ENCODE results near the gene KCNQ1OT1. TPM values are rescaled to one million over a fixed set of nuclear protein-coding genes. Genes with fewer than 3 reads are reported as not detected.
A peak's percentile ranks its signal among the peaks of the same experiment; 100 is the strongest.

Gene KCNQ1OT1
- total and polyA plus RNA-seq, 7 donors = 0.01 to 0.56 (median 0.30) TPM

- Histone ChIP-seq H3K27ac (no peak overlapping the region), H3K4me3 (no peak overlapping the region), H3K36me3 (ENCODE audit: insufficient read depth in 1 of 2, low read depth in 1 of 2) (no peaks in the 10 kb centered on the region), H3K9me3 (peaks cover 14% of the 10 kb centered on the region), H3K4me1 (peaks cover 3% of the 10 kb centered on the region), H3K27me3 (ENCODE audit: insufficient read depth in 3 of 3, low read length in 2 of 3) (no peaks in the 10 kb centered on the region)
- intact Hi-C loops (cut with DNase I) = no loop called here
- ATAC-seq (no peak), DNase-seq (no peak)
- TF ChIP-seq, protein P1, sequence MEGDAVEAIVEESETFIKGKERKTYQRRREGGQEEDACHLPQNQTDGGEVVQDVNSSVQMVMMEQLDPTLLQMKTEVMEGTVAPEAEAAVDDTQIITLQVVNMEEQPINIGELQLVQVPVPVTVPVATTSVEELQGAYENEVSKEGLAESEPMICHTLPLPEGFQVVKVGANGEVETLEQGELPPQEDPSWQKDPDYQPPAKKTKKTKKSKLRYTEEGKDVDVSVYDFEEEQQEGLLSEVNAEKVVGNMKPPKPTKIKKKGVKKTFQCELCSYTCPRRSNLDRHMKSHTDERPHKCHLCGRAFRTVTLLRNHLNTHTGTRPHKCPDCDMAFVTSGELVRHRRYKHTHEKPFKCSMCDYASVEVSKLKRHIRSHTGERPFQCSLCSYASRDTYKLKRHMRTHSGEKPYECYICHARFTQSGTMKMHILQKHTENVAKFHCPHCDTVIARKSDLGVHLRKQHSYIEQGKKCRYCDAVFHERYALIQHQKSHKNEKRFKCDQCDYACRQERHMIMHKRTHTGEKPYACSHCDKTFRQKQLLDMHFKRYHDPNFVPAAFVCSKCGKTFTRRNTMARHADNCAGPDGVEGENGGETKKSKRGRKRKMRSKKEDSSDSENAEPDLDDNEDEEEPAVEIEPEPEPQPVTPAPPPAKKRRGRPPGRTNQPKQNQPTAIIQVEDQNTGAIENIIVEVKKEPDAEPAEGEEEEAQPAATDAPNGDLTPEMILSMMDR (IDR thresholded peaks at IDR 0.05) = no peak
These were observed 35.9 kb downstream of the KCNQ1OT1 start for GRCh38 chr11:2663915-2664314.

- H3K27ac ChIP-seq = no peak overlapping the region
- WGBS, 3 donors = 96 to 100% (median 100%) methylated on average over 2 of the region's 2 CpGs
- H3K4me3 ChIP-seq = no peak overlapping the region
- peaks cover 5% of the 10 kb centered on the region for H3K4me1 ChIP-seq
- intact Hi-C loops (cut with DNase I) = no loop called here
- DNase-seq (no peak), ATAC-seq (no peak)
- TF ChIP-seq, protein P1 (IDR thresholded peaks at IDR 0.05) = no peak
- peaks cover 14% of the 10 kb centered on the region for H3K9me3 ChIP-seq
- no peaks in the 10 kb centered on the region for H3K36me3 ChIP-seq (ENCODE audit: insufficient read depth in 1 of 2, low read depth in 1 of 2)
- no peaks in the 10 kb centered on the region for H3K27me3 ChIP-seq (ENCODE audit: insufficient read depth in 3 of 3, low read length in 2 of 3)
These were observed 36.3 kb downstream of the KCNQ1OT1 start for GRCh38 chr11:2663506-2663905.

GRCh38 chr11:2662430-2663299, 37.1 kb downstream of the KCNQ1OT1 start:
- Histone ChIP-seq H3K36me3 (ENCODE audit: insufficient read depth in 1 of 2, low read depth in 1 of 2) (no peaks in the 10 kb centered on the region), H3K4me3 (no peak overlapping the region), H3K9me3 (peaks cover 14% of the 10 kb centered on the region), H3K27me3 (ENCODE audit: insufficient read depth in 3 of 3, low read length in 2 of 3) (no peaks in the 10 kb centered on the region), H3K27ac (no peak overlapping the region), H3K4me1 (peaks cover 8% of the 10 kb centered on the region)
- 45 to 63% (median 57%) methylated on average over 19 of the region's 19 CpGs for WGBS, 3 donors
- intact Hi-C loops (cut with DNase I) = no loop called here
- ATAC-seq = peak; percentile 45 to 86 (median 60)
- DNase-seq = no peak
- TF ChIP-seq, protein P1 (IDR thresholded peaks at IDR 0.05) = no peak

DNA sequence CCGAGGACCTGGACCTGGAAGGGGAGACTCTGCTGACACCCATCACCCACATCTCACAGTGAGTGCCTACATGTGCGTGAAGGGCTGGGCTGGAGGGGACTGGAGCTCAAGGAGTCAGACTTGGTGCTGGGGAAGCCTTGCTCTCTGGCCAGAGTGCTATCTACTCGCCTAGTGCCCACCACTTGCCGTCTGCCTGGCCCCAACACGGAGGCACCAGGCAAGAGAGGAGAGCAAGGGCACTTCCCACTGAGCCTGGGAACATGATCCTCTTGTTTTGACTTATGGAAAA, 37.8 kb downstream of the KCNQ1OT1 start:
- DNase-seq (no peak), ATAC-seq (no peak)
- 79 to 83% (median 82%) methylated on average over 5 of the region's 5 CpGs for WGBS, 3 donors
- Histone ChIP-seq H3K36me3 (ENCODE audit: insufficient read depth in 1 of 2, low read depth in 1 of 2) (no peaks in the 10 kb centered on the region), H3K4me1 (peaks cover 10% of the 10 kb centered on the region), H3K9me3 (peaks cover 14% of the 10 kb centered on the region), H3K27ac (no peak overlapping the region), H3K27me3 (ENCODE audit: insufficient read depth in 3 of 3, low read length in 2 of 3) (no peaks in the 10 kb centered on the region), H3K4me3 (no peak overlapping the region)
- intact Hi-C loops (cut with DNase I) = no loop called here
- TF ChIP-seq, protein P1 (IDR thresholded peaks at IDR 0.05) = no peak

All from psoas muscle (tissue), 8 donors.